H1 (cell line): ENCODE data around the gene IFNK. TPM values are rescaled to one million over a fixed set of nuclear protein-coding genes. Genes with fewer than 3 reads are reported as not detected.

Source experiments
- HDAC2 ChIP-seq, 2 experiments: fragments of 300-600 bp in 1 of 2; sonication (generic) in 1 of 2; IDR thresholded peaks; 2 replicates each; pipeline ENCODE4 v1.6.1; 2011 to 2012; ENCODE audit warnings: low read depth in 2 of 2, low read length in 2 of 2, mild to moderate bottlenecking in 2 of 2, moderate library complexity in 2 of 2, borderline replicate concordance in 1 of 2, inconsistent platforms in 1 of 2
- SAP30 ChIP-seq: fragments of 300-600 bp; sonication (generic); IDR thresholded peaks from 2 replicates; pipeline ENCODE4 v1.7.1; 2012; ENCODE audit warnings: low read length, moderate library complexity, mild to moderate bottlenecking, inconsistent platforms; ENCODE audit not compliant: insufficient read depth, insufficient replicate concordance
- TCF12 ChIP-seq: IDR thresholded peaks from 2 replicates; pipeline ENCODE4 v1.6.1; 2011; ENCODE audit warnings: low read depth, mild to moderate bottlenecking, low read length
- polyA plus RNA-seq, 7 experiments: library from polyadenylated mRNA; depleted of rRNA in 3 of 7; stranded (reverse) in 5 of 7; unstranded in 2 of 7; fragments of >200 nt in 5 of 7; fragments of 200-250 nt in 2 of 7; gene quantifications; 1 replicate in 5 of 7; 2 replicates in 1 of 7; 4 replicates in 1 of 7; pipeline versions ENCODE4 v1.2.1 to v1.2.3, GENCODE V29; 2011 to 2013; ENCODE audit warnings: missing spikeins in 2 of 7, mixed read lengths in 2 of 7
- total RNA-seq: library from RNA; stranded (reverse); fragmentation: NEBNext Ultra II Directional; extraction: Animal tissue kit (Norgen Biotek cat#: 25700); gene quantifications from 2 replicates; pipeline ENCODE4 v1.2.1, GENCODE V29; 2021
- TF ChIP-seq, protein P1 (sequence below): IDR thresholded peaks from 2 replicates; pipeline ENCODE4 v1.6.1; 2011; ENCODE audit warnings: low read length, improper control_type of control experiment

IFNK gene
- total and polyA plus RNA-seq, 2 of the 8 experiments (the other 6 are each of a cell fraction or from before 2014, with no cell fraction given), result not detected

DNA sequence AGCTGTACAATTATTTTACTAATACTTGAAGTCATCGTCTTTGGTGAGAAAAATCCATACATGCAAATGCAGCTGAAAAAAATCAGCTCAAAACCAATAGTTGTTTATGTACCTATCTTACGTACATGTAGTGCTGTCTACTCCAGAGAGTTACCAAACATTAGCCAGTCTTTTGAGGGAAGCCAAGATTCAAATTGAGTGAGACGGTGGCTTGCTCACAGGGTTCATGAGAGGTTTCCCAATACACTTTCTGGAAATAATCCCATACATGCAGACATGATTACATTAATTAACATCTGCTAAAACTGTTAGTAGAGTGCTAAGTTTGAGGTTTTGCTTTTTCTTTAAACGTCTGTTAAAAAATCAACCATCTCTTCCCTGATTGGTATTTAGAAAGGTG lies 46.9 kb downstream of the IFNK start (continued):
- no peak for TF ChIP-seq HDAC2 (IDR thresholded peaks at IDR 0.05; ENCODE audit: borderline replicate concordance in 1 of 2, low read depth in 2 of 2, low read length in 2 of 2)
- no peak for TF ChIP-seq TCF12
- TF ChIP-seq SAP30, result no peak
- TF ChIP-seq, protein P1, sequence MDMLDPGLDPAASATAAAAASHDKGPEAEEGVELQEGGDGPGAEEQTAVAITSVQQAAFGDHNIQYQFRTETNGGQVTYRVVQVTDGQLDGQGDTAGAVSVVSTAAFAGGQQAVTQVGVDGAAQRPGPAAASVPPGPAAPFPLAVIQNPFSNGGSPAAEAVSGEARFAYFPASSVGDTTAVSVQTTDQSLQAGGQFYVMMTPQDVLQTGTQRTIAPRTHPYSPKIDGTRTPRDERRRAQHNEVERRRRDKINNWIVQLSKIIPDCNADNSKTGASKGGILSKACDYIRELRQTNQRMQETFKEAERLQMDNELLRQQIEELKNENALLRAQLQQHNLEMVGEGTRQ, result no peak
